Measurements from ENCODE around the gene ANK2. TPM values are rescaled to one million over a fixed set of nuclear protein-coding genes. Genes with fewer than 3 reads are reported as not detected.

The ANK2 gene
- total RNA-seq, 1 donor from 2014 or later, result 121 TPM

- no peak for DNase-seq (ENCODE audit: low spot score)
- Histone ChIP-seq H3K4me3 (no peak overlapping the region), H3K27me3 (no peaks in the 10 kb centered on the region), H3K36me3 (peaks cover 35% of the 10 kb centered on the region), H3K9me3 (ENCODE audit: low read depth) (no peaks in the 10 kb centered on the region), H2AFZ (replicated peaks) (no peak overlapping the region), H3K4me2 (no peak overlapping the region), H3K27ac (no peak overlapping the region), H4K20me1 (ENCODE audit: low read depth) (no peaks in the 10 kb centered on the region), H3K9ac (no peak overlapping the region), H3F3A (ENCODE audit: low read depth) (no peaks in the 10 kb centered on the region), H3K79me2 (ENCODE audit: low read depth) (no peaks in the 10 kb centered on the region), H3K4me1 (no peaks in the 10 kb centered on the region)
- peaks cover 13% of the 10 kb centered on the region for H3K36me3 Mint-ChIP-seq
- H3K27ac Mint-ChIP-seq, result no peak overlapping the region
- no peaks in the 10 kb centered on the region for H3K27me3 Mint-ChIP-seq (ENCODE audit: insufficient read depth, low read depth)
- H3K4me1 Mint-ChIP-seq, result no peaks in the 10 kb centered on the region
- TF ChIP-seq EZH2phosphoT487 (IDR thresholded peaks at IDR 0.05) (no peak), EZH2 (IDR thresholded peaks at IDR 0.05) (no peak), CTCF (IDR thresholded peaks at IDR 0.05) (no peak)
- no peak overlapping the region for H3K4me3 Mint-ChIP-seq
- no peaks in the 10 kb centered on the region for H3K9me3 Mint-ChIP-seq
Observed at GRCh38 chr4:113365377-113365776, 315.9 kb downstream of the ANK2 start.

DNA sequence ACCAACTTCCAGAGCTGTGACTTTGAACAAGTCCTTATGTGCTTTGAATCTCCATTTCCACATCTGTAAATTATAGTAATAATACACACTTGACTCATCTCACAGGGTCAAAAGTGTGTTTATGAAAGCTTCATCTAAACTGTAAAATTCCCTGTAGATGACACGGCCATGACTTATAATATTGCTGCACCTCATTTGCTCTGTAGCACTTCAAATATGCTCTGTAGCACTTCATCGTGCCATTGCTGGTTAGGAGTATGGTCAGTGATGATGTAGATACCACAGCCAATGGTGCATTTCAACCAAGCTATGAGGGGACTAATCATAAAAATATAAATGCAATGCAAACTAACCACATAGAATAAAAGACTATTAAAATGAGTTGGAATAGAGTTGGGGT lies 318.6 kb downstream of the ANK2 start:
- peaks cover 37% of the 10 kb centered on the region for H3K36me3 ChIP-seq

GRCh38 chr4:113371111-113371510 lies 321.7 kb downstream of the ANK2 start:
- no peak for TF ChIP-seq CTCF (IDR thresholded peaks at IDR 0.05)
- no peak for TF ChIP-seq EZH2 (IDR thresholded peaks at IDR 0.05)
- TF ChIP-seq EZH2phosphoT487 (IDR thresholded peaks at IDR 0.05), result no peak
- Histone ChIP-seq H2AFZ (replicated peaks) (no peak overlapping the region), H3K9ac (no peak overlapping the region), H3K4me3 (no peak overlapping the region), H3K9me3 (ENCODE audit: low read depth) (no peaks in the 10 kb centered on the region), H3K4me2 (no peak overlapping the region), H4K20me1 (ENCODE audit: low read depth) (no peaks in the 10 kb centered on the region), H3K4me1 (no peaks in the 10 kb centered on the region), H3K36me3 (peaks cover 34% of the 10 kb centered on the region), H3K27ac (no peak overlapping the region), H3K79me2 (ENCODE audit: low read depth) (no peaks in the 10 kb centered on the region), H3F3A (ENCODE audit: low read depth) (no peaks in the 10 kb centered on the region), H3K27me3 (no peaks in the 10 kb centered on the region)
- no peak for DNase-seq (ENCODE audit: low spot score)
- Mint-ChIP-seq H3K27me3 (ENCODE audit: insufficient read depth, low read depth) (no peaks in the 10 kb centered on the region), H3K4me3 (no peak overlapping the region), H3K36me3 (peaks cover 24% of the 10 kb centered on the region), H3K4me1 (no peaks in the 10 kb centered on the region), H3K27ac (no peak overlapping the region), H3K9me3 (no peaks in the 10 kb centered on the region)

More for the DNA sequence above, 318.6 kb downstream of the ANK2 start:
- Mint-ChIP-seq H3K4me3 (no peak overlapping the region), H3K27ac (no peak overlapping the region), H3K27me3 (ENCODE audit: insufficient read depth, low read depth) (no peaks in the 10 kb centered on the region), H3K4me1 (no peaks in the 10 kb centered on the region), H3K36me3 (peaks cover 18% of the 10 kb centered on the region), H3K9me3 (no peaks in the 10 kb centered on the region)
- no peaks in the 10 kb centered on the region for H4K20me1 ChIP-seq (ENCODE audit: low read depth)
- H3K4me1 ChIP-seq, result no peaks in the 10 kb centered on the region
- no peak for DNase-seq (ENCODE audit: low spot score)
- no peaks in the 10 kb centered on the region for H3K27me3 ChIP-seq
- no peaks in the 10 kb centered on the region for H3K9me3 ChIP-seq (ENCODE audit: low read depth)
- no peak overlapping the region for H3K9ac ChIP-seq
- H2AFZ ChIP-seq (replicated peaks), result no peak overlapping the region
- TF ChIP-seq CTCF (IDR thresholded peaks at IDR 0.05), result no peak
- TF ChIP-seq EZH2phosphoT487 (IDR thresholded peaks at IDR 0.05), result no peak
- TF ChIP-seq EZH2 (IDR thresholded peaks at IDR 0.05), result no peak
- H3K4me3 ChIP-seq, result no peak overlapping the region
- no peaks in the 10 kb centered on the region for H3K79me2 ChIP-seq (ENCODE audit: low read depth)
- H3K4me2 ChIP-seq, result no peak overlapping the region
- H3K27ac ChIP-seq, result no peak overlapping the region
- H3F3A ChIP-seq (ENCODE audit: low read depth), result no peaks in the 10 kb centered on the region
